HCT116 (cell line): ENCODE data around the gene GMPPB.

Experiments
- ATF3 ChIP-seq: IDR thresholded peaks from 2 replicates; pipeline ENCODE4 v1.6.1; 2012
- CTCF ChIP-seq, 3 experiments: fragments of 200-600 bp in 1 of 3; sonication (generic) in 1 of 3; IDR thresholded peaks in 2 of 3; conservative IDR thresholded peaks in 1 of 3; 2 replicates each; pipeline ENCODE4 v1.5.1; 2012 to 2017; ENCODE audit warnings: low read depth in 2 of 3, low read length in 2 of 3, antibody characterized with exemption in 1 of 3, borderline replicate concordance in 1 of 3, control low read depth in 1 of 3, mild to moderate bottlenecking in 1 of 3, mixed read lengths in 1 of 3, mixed run types in 1 of 3, moderate library complexity in 1 of 3; ENCODE audit not compliant: insufficient read depth in 1 of 3
- ELF1 ChIP-seq: IDR thresholded peaks from 2 replicates; pipeline ENCODE4 v1.6.1; 2012; ENCODE audit warnings: low read depth, borderline replicate concordance
- MAX ChIP-seq: IDR thresholded peaks from 2 replicates; pipeline ENCODE4 v1.6.1; 2012
- POLR2AphosphoS5 ChIP-seq: IDR thresholded peaks from 2 replicates; pipeline ENCODE4 v1.6.1; 2011; ENCODE audit warnings: mild to moderate bottlenecking, low read depth, low read length, moderate library complexity
- SIN3A ChIP-seq: IDR thresholded peaks from 2 replicates; pipeline ENCODE4 v1.6.1; 2012; ENCODE audit warnings: low read depth
- SP1 ChIP-seq: IDR thresholded peaks from 2 replicates; pipeline ENCODE4 v1.6.1; 2012; ENCODE audit warnings: low read depth
- YY1 ChIP-seq: IDR thresholded peaks from 2 replicates; pipeline ENCODE4 v1.6.1; 2011; ENCODE audit warnings: low read length, low read depth, moderate library complexity, mild to moderate bottlenecking; ENCODE audit not compliant: insufficient replicate concordance; ENCODE audit errors: extremely low read depth

DNA sequence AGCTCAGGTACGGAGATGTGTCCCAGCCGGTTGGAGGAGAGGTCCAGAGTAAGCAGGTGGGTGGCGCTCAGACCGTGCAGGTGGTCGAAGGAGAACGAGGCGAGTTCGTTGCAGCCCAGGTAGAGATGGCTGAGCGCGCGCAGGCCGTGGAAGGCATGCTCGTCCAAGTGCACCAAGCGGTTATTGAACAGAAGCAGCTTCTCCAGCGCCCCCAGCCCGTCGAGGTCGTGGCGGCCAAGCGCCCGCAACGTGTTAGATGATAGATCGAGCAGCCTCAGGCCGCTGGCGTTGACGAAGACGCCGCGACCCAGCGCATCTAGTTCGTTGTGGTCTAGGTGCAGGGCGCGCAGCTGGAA, 4.9 kb downstream of the GMPPB start:
- TF ChIP-seq ATF3 (no peak), ELF1 (no peak), SIN3A (no peak), YY1 (no peak), CTCF (IDR thresholded peaks at IDR 0.05 in 2 of 3, conservative IDR thresholded peaks at IDR 0.05 in 1 of 3; ENCODE audit: borderline replicate concordance in 1 of 3, insufficient read depth in 1 of 3, low read depth in 2 of 3, low read length in 2 of 3) (no peak), POLR2AphosphoS5 (no peak), MAX (no peak), SP1 (no peak)
